Measurements from ENCODE around the gene AKAP3.

Gene AKAP3

DNA sequence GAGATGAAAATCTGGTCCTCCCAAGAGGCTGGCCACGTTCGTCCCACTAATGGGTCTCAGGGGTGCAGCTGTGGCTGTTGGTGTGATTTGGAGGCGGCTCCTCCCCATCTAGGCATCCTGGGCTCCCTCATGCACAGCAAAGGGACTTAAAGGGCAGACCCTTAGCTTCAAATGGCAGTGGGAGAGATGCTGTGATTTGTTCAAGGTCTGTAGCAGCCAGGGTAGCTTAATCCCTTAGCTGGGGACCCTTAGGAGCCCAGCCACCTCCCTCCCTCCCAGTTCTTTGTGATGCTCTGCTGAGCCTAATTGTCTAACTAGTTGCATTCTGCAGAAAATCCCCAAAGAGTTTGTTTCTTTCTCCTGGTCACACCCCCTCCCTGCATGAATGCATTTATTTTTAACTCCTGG, 68.6 kb downstream of the AKAP3 start:
- no peak overlapping the region for H3K4me2 ChIP-seq
- no peaks in the 10 kb centered on the region for H3K27me3 ChIP-seq (ENCODE audit: insufficient read depth, low read depth)

DNA sequence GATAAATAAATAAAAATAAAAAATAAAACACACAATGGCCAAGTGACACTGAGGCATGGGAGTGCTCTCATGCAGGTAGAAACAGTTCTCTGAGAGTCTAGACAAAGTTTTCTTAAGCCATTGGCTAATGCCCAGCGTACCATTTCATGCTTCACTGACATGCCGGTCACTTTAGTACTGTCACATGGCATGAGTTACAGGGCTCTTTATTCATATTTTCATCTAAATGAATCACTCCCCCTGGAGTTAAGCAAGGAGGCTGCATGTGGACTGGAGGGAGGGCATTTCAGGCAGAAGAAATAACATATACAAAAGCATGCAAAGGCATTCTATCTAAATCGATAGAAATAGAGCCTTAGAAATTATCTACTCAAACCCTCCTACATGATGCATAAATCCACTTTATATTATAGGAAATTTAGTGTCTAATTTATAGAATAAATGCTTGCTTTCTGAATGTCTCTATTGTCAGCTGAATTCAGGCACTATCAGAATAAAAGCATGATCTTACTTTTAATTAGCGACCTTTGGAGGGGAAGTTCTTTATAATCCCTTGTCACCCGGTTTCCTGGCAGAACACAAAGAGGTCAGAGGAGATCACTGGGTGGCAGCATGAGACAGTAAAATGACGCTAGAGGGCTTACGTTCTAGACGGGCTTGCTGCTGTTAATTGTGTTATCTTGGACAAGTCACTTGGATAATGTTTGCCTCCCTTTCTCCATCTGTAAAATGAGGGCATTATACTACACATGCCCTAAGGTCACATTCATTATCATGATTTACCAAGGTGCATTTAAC, 69.3 kb downstream of the AKAP3 start:
- H3K4me3 ChIP-seq (IDR thresholded peaks at IDR 0.05; ENCODE audit: insufficient read depth, low read depth, low read length) = no peak overlapping the region
- TF ChIP-seq, protein P1, sequence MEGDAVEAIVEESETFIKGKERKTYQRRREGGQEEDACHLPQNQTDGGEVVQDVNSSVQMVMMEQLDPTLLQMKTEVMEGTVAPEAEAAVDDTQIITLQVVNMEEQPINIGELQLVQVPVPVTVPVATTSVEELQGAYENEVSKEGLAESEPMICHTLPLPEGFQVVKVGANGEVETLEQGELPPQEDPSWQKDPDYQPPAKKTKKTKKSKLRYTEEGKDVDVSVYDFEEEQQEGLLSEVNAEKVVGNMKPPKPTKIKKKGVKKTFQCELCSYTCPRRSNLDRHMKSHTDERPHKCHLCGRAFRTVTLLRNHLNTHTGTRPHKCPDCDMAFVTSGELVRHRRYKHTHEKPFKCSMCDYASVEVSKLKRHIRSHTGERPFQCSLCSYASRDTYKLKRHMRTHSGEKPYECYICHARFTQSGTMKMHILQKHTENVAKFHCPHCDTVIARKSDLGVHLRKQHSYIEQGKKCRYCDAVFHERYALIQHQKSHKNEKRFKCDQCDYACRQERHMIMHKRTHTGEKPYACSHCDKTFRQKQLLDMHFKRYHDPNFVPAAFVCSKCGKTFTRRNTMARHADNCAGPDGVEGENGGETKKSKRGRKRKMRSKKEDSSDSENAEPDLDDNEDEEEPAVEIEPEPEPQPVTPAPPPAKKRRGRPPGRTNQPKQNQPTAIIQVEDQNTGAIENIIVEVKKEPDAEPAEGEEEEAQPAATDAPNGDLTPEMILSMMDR (conservative IDR thresholded peaks at IDR 0.05; ENCODE audit: low read depth, low read length) = no peak
- no peak overlapping the region for H3K27ac ChIP-seq
- H3K4me2 ChIP-seq = no peak overlapping the region
- no peak overlapping the region for H3K9ac ChIP-seq
- H3K79me2 ChIP-seq (ENCODE audit: insufficient read depth, low read depth) = no peaks in the 10 kb centered on the region
- no peaks in the 10 kb centered on the region for H4K20me1 ChIP-seq (ENCODE audit: insufficient read depth)
- no peaks in the 10 kb centered on the region for H3K36me3 ChIP-seq (ENCODE audit: insufficient read depth)
- no peak overlapping the region for H2AFZ ChIP-seq (ENCODE audit: low read depth)
- H3K4me1 ChIP-seq (ENCODE audit: low read depth, poor library complexity, severe bottlenecking) = no peaks in the 10 kb centered on the region
- no peaks in the 10 kb centered on the region for H3K27me3 ChIP-seq (ENCODE audit: insufficient read depth, low read depth)

More for the DNA sequence above, 68.6 kb downstream of the AKAP3 start:
- Histone ChIP-seq H3K27ac (no peak overlapping the region), H2AFZ (ENCODE audit: low read depth) (no peak overlapping the region), H3K4me1 (ENCODE audit: low read depth, poor library complexity, severe bottlenecking) (no peaks in the 10 kb centered on the region), H3K4me3 (IDR thresholded peaks at IDR 0.05; ENCODE audit: insufficient read depth, low read depth, low read length) (no peak overlapping the region), H4K20me1 (ENCODE audit: insufficient read depth) (no peaks in the 10 kb centered on the region), H3K36me3 (ENCODE audit: insufficient read depth) (no peaks in the 10 kb centered on the region), H3K9ac (no peak overlapping the region), H3K79me2 (ENCODE audit: insufficient read depth, low read depth) (no peaks in the 10 kb centered on the region)
- TF ChIP-seq, protein P1 (conservative IDR thresholded peaks at IDR 0.05; ENCODE audit: low read depth, low read length) = no peak

DNA sequence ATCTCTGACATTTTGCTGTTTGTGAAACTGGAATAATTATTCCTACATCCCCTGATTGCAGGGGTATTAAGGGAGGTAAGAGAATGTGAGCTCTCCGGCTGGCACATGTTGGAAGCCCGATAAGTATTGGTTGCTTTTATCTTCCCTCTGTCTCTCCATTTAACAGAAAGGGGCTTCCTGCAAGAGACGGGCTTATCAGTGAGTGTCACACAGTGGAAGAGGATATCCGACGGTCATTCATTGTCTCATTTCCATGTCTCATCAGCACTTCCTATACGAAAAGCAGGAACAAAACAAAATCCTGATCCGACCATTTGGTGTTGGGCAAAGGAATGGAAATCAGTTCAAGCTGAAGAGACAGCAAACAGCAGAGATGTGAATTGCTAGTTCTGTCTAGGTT, 76.2 kb downstream of the AKAP3 start:
- no peak overlapping the region for H3K4me3 ChIP-seq (IDR thresholded peaks at IDR 0.05; ENCODE audit: insufficient read depth, low read depth, low read length)
- no peaks in the 10 kb centered on the region for H3K4me1 ChIP-seq (ENCODE audit: low read depth, poor library complexity, severe bottlenecking)
- H3K79me2 ChIP-seq (ENCODE audit: insufficient read depth, low read depth) = no peaks in the 10 kb centered on the region
- H4K20me1 ChIP-seq (ENCODE audit: insufficient read depth) = no peaks in the 10 kb centered on the region
- H3K27ac ChIP-seq = no peak overlapping the region
- no peak overlapping the region for H3K9ac ChIP-seq
- TF ChIP-seq, protein P1 (conservative IDR thresholded peaks at IDR 0.05; ENCODE audit: low read depth, low read length) = no peak
- H3K27me3 ChIP-seq (ENCODE audit: insufficient read depth, low read depth) = no peaks in the 10 kb centered on the region
- no peak overlapping the region for H2AFZ ChIP-seq (ENCODE audit: low read depth)
- H3K4me2 ChIP-seq = no peak overlapping the region
- no peaks in the 10 kb centered on the region for H3K36me3 ChIP-seq (ENCODE audit: insufficient read depth)

DNA sequence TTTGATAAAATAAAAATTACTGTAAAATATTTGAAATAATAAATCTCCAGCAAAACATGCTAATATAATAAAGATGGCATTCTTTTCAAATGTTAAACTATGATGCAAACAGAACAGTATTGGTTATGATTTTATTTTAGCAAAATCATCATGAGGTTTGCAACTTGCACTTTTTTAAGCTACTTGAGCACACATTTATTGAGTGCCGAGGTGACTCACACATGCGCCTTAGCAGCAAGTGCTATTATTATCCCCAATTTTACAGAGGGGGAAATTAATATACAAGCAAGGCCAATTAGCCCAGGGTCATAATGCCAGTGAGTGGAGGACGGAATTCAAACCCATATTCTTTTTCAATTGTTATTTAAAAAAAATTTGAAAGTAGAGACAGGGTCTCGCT, 79.6 kb downstream of the AKAP3 start:
- H3K27ac ChIP-seq = no peak overlapping the region
- H3K9ac ChIP-seq = no peak overlapping the region
- no peaks in the 10 kb centered on the region for H3K36me3 ChIP-seq (ENCODE audit: insufficient read depth)
- H3K4me2 ChIP-seq = no peak overlapping the region
- no peaks in the 10 kb centered on the region for H3K4me1 ChIP-seq (ENCODE audit: low read depth, poor library complexity, severe bottlenecking)
- TF ChIP-seq, protein P1 (conservative IDR thresholded peaks at IDR 0.05; ENCODE audit: low read depth, low read length) = no peak
- no peak overlapping the region for H2AFZ ChIP-seq (ENCODE audit: low read depth)
- H4K20me1 ChIP-seq (ENCODE audit: insufficient read depth) = no peaks in the 10 kb centered on the region
- no peaks in the 10 kb centered on the region for H3K27me3 ChIP-seq (ENCODE audit: insufficient read depth, low read depth)
- no peaks in the 10 kb centered on the region for H3K79me2 ChIP-seq (ENCODE audit: insufficient read depth, low read depth)
- H3K4me3 ChIP-seq (IDR thresholded peaks at IDR 0.05; ENCODE audit: insufficient read depth, low read depth, low read length) = no peak overlapping the region
